Gastroesophageal sphincter (tissue), 3 donors: ENCODE data around the gene GINS3.

Experiments
- CTCF ChIP-seq, 4 experiments: fragments of 200-600 bp in 2 of 4; fragments of 450-650 bp in 2 of 4; sonication (generic) in 1 of 4; IDR thresholded peaks; one replicate each; pipeline ENCODE4 v1.5.1; 2017 to 2019; ENCODE audit warnings: antibody characterized with exemption in 4 of 4, mild to moderate bottlenecking in 2 of 4, moderate library complexity in 2 of 4
- POLR2A ChIP-seq, 2 donors: fragments of 450-650 bp; IDR thresholded peaks; one replicate each; pipeline ENCODE4 v1.6.1; 2017; ENCODE audit warnings: antibody characterized with exemption in 2 of 2, mild to moderate bottlenecking in 2 of 2, moderate library complexity in 1 of 2

- no peak for TF ChIP-seq CTCF (IDR thresholded peaks at IDR 0.05)
- no peak for TF ChIP-seq POLR2A (IDR thresholded peaks at IDR 0.05)
Observed at GRCh38 chr16:58454178-58454577, 61.9 kb downstream of the GINS3 start.
